ENCODE results near the gene ZNF638. TPM values are rescaled to one million over a fixed set of nuclear protein-coding genes. Genes with fewer than 3 reads are reported as not detected.

ZNF638 gene
- total RNA-seq, 3 donors from 2014 or later (not counting 1 experiment from before 2014, with no cell fraction given), result 104 to 126 (median 113) TPM

- 56% methylated on average over 1 of the region's 1 CpG for WGBS (ENCODE audit: insufficient coverage)
- no peaks in the 10 kb centered on the region for H3K36me3 Mint-ChIP-seq
- ATAC-seq (no peak), DNase-seq (no peak)
- H3K27ac ChIP-seq (ENCODE audit: low read length), result no peak overlapping the region
- H3K27me3 ChIP-seq (ENCODE audit: control insufficient read depth, insufficient read depth, low read length), result peaks cover 11% of the 10 kb centered on the region
- H3K4me1 ChIP-seq (ENCODE audit: control insufficient read depth, insufficient read depth, low read length), result peaks cover 42% of the 10 kb centered on the region
- peaks cover 27 to 38% of the 10 kb centered on the region in 2 donors for H3K27me3 Mint-ChIP-seq (ENCODE audit: low read depth in 2 of 2)
- H3K4me1 Mint-ChIP-seq, result peaks cover 19 to 46% of the 10 kb centered on the region in 2 donors
- H3K4me3 Mint-ChIP-seq, result no peak overlapping the region
- intact Hi-C loops (cut with micrococcal nuclease), result no loop called here
- no peak overlapping the region for H3K27ac Mint-ChIP-seq
- H3K9me3 ChIP-seq (ENCODE audit: control insufficient read depth, insufficient read depth, low read length), result no peaks in the 10 kb centered on the region
- H3K9me3 Mint-ChIP-seq, result no peaks in the 10 kb centered on the region
- no peak overlapping the region for H3K4me3 ChIP-seq (ENCODE audit: low read length)
- H3K36me3 ChIP-seq (ENCODE audit: control insufficient read depth, insufficient read depth, low read length), result no peaks in the 10 kb centered on the region
- no peak for TF ChIP-seq CTCF (IDR thresholded peaks at IDR 0.05)
These were observed 125.0 kb downstream of the ZNF638 start for GRCh38 chr2:71456617-71457016.

GRCh38 chr2:71457123-71457915, 125.7 kb downstream of the ZNF638 start:
- ATAC-seq (no peak), DNase-seq (no peak)
- no peak overlapping the region for H3K4me3 Mint-ChIP-seq
- Histone ChIP-seq H3K4me1 (ENCODE audit: control insufficient read depth, insufficient read depth, low read length) (peaks cover 35% of the 10 kb centered on the region), H3K4me3 (ENCODE audit: low read length) (no peak overlapping the region), H3K27ac (ENCODE audit: low read length) (no peak overlapping the region), H3K27me3 (ENCODE audit: control insufficient read depth, insufficient read depth, low read length) (peaks cover 11% of the 10 kb centered on the region), H3K36me3 (ENCODE audit: control insufficient read depth, insufficient read depth, low read length) (no peaks in the 10 kb centered on the region), H3K9me3 (ENCODE audit: control insufficient read depth, insufficient read depth, low read length) (no peaks in the 10 kb centered on the region)
- no peak overlapping the region for H3K27ac Mint-ChIP-seq
- intact Hi-C loops (cut with micrococcal nuclease), result no loop called here
- H3K36me3 Mint-ChIP-seq, result no peaks in the 10 kb centered on the region
- no peaks in the 10 kb centered on the region for H3K9me3 Mint-ChIP-seq
- peaks cover 12 to 39% of the 10 kb centered on the region in 2 donors for H3K4me1 Mint-ChIP-seq
- peaks cover 25 to 31% of the 10 kb centered on the region in 2 donors for H3K27me3 Mint-ChIP-seq (ENCODE audit: low read depth in 2 of 2)
- WGBS (ENCODE audit: insufficient coverage), result 93% methylated on average over 9 of the region's 9 CpGs
- no peak for TF ChIP-seq CTCF (IDR thresholded peaks at IDR 0.05)

GRCh38 chr2:71457923-71458322, 126.3 kb downstream of the ZNF638 start:
- peaks cover 6 to 33% of the 10 kb centered on the region in 2 donors for H3K4me1 Mint-ChIP-seq
- Histone ChIP-seq H3K27me3 (ENCODE audit: control insufficient read depth, insufficient read depth, low read length) (peaks cover 11% of the 10 kb centered on the region), H3K27ac (ENCODE audit: low read length) (no peak overlapping the region), H3K9me3 (ENCODE audit: control insufficient read depth, insufficient read depth, low read length) (peaks cover 4% of the 10 kb centered on the region), H3K36me3 (ENCODE audit: control insufficient read depth, insufficient read depth, low read length) (no peaks in the 10 kb centered on the region), H3K4me3 (ENCODE audit: low read length) (no peak overlapping the region), H3K4me1 (ENCODE audit: control insufficient read depth, insufficient read depth, low read length) (peaks cover 30% of the 10 kb centered on the region)
- intact Hi-C loops (cut with micrococcal nuclease), result no loop called here
- peaks cover 21 to 30% of the 10 kb centered on the region in 2 donors for H3K27me3 Mint-ChIP-seq (ENCODE audit: low read depth in 2 of 2)
- no peaks in the 10 kb centered on the region for H3K9me3 Mint-ChIP-seq
- no peak for TF ChIP-seq CTCF (IDR thresholded peaks at IDR 0.05)
- no peak overlapping the region for H3K4me3 Mint-ChIP-seq
- no peak for ATAC-seq
- DNase-seq, result no peak
- no peak overlapping the region for H3K27ac Mint-ChIP-seq
- WGBS (ENCODE audit: insufficient coverage), result 83% methylated on average over 4 of the region's 4 CpGs
- no peaks in the 10 kb centered on the region for H3K36me3 Mint-ChIP-seq

Measured in natural killer cell (primary cell).